HG02943 (cell line): ENCODE measurements around the gene SLC6A11.

Source experiments
- ATAC-seq: cut with Tn5 transposase; IDR thresholded peaks from one replicate; pipeline ENCODE4 v1.9.1; 2021; ENCODE audit warnings: mild to moderate bottlenecking, low read depth, moderate library complexity; ENCODE audit not compliant: unreplicated experiment

SLC6A11 gene

GRCh38 chr3:10974131-10974530, 158.1 kb downstream of the SLC6A11 start:
- no peak for ATAC-seq

- ATAC-seq, result no peak
These were observed 158.8 kb downstream of the SLC6A11 start for GRCh38 chr3:10974746-10975375.

- ATAC-seq, result no peak
These were observed 159.7 kb downstream of the SLC6A11 start for GRCh38 chr3:10975695-10976234.

- no peak for ATAC-seq
These were observed 160.7 kb downstream of the SLC6A11 start for GRCh38 chr3:10976770-10977169.

- ATAC-seq, result no peak
These were observed 162.0 kb downstream of the SLC6A11 start for GRCh38 chr3:10977892-10978510.

GRCh38 chr3:10978956-10979355, 162.9 kb downstream of the SLC6A11 start:
- no peak for ATAC-seq

GRCh38 chr3:10980312-10980711, 164.3 kb downstream of the SLC6A11 start:
- ATAC-seq, result no peak

- no peak for ATAC-seq
These were observed 165.0 kb downstream of the SLC6A11 start for GRCh38 chr3:10981031-10981430.

- no peak for ATAC-seq
These were observed 165.9 kb downstream of the SLC6A11 start for GRCh38 chr3:10981961-10982360.

GRCh38 chr3:10982782-10983181, 166.8 kb downstream of the SLC6A11 start:
- no peak for ATAC-seq

GRCh38 chr3:10983219-10983916, 167.3 kb downstream of the SLC6A11 start:
- no peak for ATAC-seq

GRCh38 chr3:10984371-10984896, 168.4 kb downstream of the SLC6A11 start:
- no peak for ATAC-seq

- ATAC-seq, result no peak
These were observed 169.2 kb downstream of the SLC6A11 start for GRCh38 chr3:10985181-10985580.

- ATAC-seq, result no peak
These were observed 170.6 kb downstream of the SLC6A11 start for GRCh38 chr3:10986592-10986991.

GRCh38 chr3:10988001-10988665, 172.1 kb downstream of the SLC6A11 start:
- ATAC-seq, result no peak

- no peak for ATAC-seq
These were observed 173.0 kb downstream of the SLC6A11 start for GRCh38 chr3:10988991-10989484.
